ENCODE data around the gene CTU2. TPM values are rescaled to one million over a fixed set of nuclear protein-coding genes. Genes with fewer than 3 reads are reported as not detected.

Gene CTU2
- polyA plus RNA-seq, 1 donor (not counting 4 experiments of a cell fraction or from before 2014, with no cell fraction given) = 6.3 TPM

- H3K9me1 ChIP-seq (ENCODE audit: control insufficient read depth, extremely low read depth, insufficient read depth, low read length) = no peaks in the 10 kb centered on the region
- DNase-seq (ENCODE audit: low read depth, low spot score) = no peak
- dilution Hi-C loops (cut with MboI; ENCODE audit: extremely low pct_ligation_motif_present, low sequenced_read_pairs) = no loop called here
- H4K20me1 ChIP-seq (ENCODE audit: control insufficient read depth, extremely low read depth, insufficient read depth, low read length) = no peaks in the 10 kb centered on the region
- H3K4me1 ChIP-seq (ENCODE audit: control insufficient read depth, extremely low read depth, insufficient read depth, low read length) = no peaks in the 10 kb centered on the region
- H3K9me3 ChIP-seq (ENCODE audit: control insufficient read depth, low read depth, low read length) = no peaks in the 10 kb centered on the region
- no peak overlapping the region for H3K27ac ChIP-seq (ENCODE audit: control insufficient read depth, insufficient read depth, low read length)
- H3K27me3 ChIP-seq (ENCODE audit: control insufficient read depth, extremely low read depth, insufficient read depth, low read length) = no peaks in the 10 kb centered on the region
- TF ChIP-seq CTCF (optimal IDR thresholded peaks at IDR 0.05 in 1 of 3, IDR thresholded peaks at IDR 0.05 in 1 of 3, conservative IDR thresholded peaks at IDR 0.05 in 1 of 3; ENCODE audit: extremely low read depth in 1 of 3, insufficient read depth in 2 of 3, low read length in 3 of 3) (no peak), EZH2 (IDR thresholded peaks at IDR 0.05; ENCODE audit: low read length) (no peak)
- H3K4me2 ChIP-seq (ENCODE audit: control insufficient read depth, extremely low read depth, insufficient read depth, low read depth, low read length) = no peak overlapping the region
- H3K79me2 ChIP-seq (ENCODE audit: control insufficient read depth, insufficient read depth, low read length) = no peaks in the 10 kb centered on the region
- no peak for FAIRE-seq
- H3K9ac ChIP-seq (ENCODE audit: control insufficient read depth, extremely low read depth, insufficient read depth, low read length) = no peak overlapping the region
- no peak overlapping the region for H2AFZ ChIP-seq (ENCODE audit: control insufficient read depth, low read length)
- peaks cover 44 to 62% of the 10 kb centered on the region in 2 experiments for H3K36me3 ChIP-seq (ENCODE audit: control insufficient read depth in 2 of 2, extremely low read depth in 1 of 2, insufficient read depth in 2 of 2, low read length in 2 of 2)
- no peak overlapping the region for H3K4me3 ChIP-seq (ENCODE audit: control insufficient read depth in 2 of 3, extremely low read depth in 1 of 3, insufficient read depth in 2 of 3, low read depth in 1 of 3, low read length in 3 of 3)
Measured at GRCh38 chr16:88723507-88723887, 17.2 kb downstream of the CTU2 start.

GRCh38 chr16:88723911-88724310 lies 17.6 kb downstream of the CTU2 start:
- no peaks in the 10 kb centered on the region for H3K9me3 ChIP-seq (ENCODE audit: control insufficient read depth, low read depth, low read length)
- H3K27me3 ChIP-seq (ENCODE audit: control insufficient read depth, extremely low read depth, insufficient read depth, low read length) = no peaks in the 10 kb centered on the region
- H3K79me2 ChIP-seq (ENCODE audit: control insufficient read depth, insufficient read depth, low read length) = no peaks in the 10 kb centered on the region
- H3K36me3 ChIP-seq (ENCODE audit: control insufficient read depth in 2 of 2, extremely low read depth in 1 of 2, insufficient read depth in 2 of 2, low read length in 2 of 2) = peaks cover 40 to 58% of the 10 kb centered on the region in 2 experiments
- no peak overlapping the region for H3K4me2 ChIP-seq (ENCODE audit: control insufficient read depth, extremely low read depth, insufficient read depth, low read depth, low read length)
- H3K9me1 ChIP-seq (ENCODE audit: control insufficient read depth, extremely low read depth, insufficient read depth, low read length) = no peaks in the 10 kb centered on the region
- DNase-seq (ENCODE audit: low read depth, low spot score) (no peak), FAIRE-seq (no peak)
- H3K4me1 ChIP-seq (ENCODE audit: control insufficient read depth, extremely low read depth, insufficient read depth, low read length) = no peaks in the 10 kb centered on the region
- H2AFZ ChIP-seq (ENCODE audit: control insufficient read depth, low read length) = no peak overlapping the region
- no peak overlapping the region for H3K27ac ChIP-seq (ENCODE audit: control insufficient read depth, insufficient read depth, low read length)
- H3K9ac ChIP-seq (ENCODE audit: control insufficient read depth, extremely low read depth, insufficient read depth, low read length) = no peak overlapping the region
- H4K20me1 ChIP-seq (ENCODE audit: control insufficient read depth, extremely low read depth, insufficient read depth, low read length) = no peaks in the 10 kb centered on the region
- dilution Hi-C loops (cut with MboI; ENCODE audit: extremely low pct_ligation_motif_present, low sequenced_read_pairs) = no loop called here
- TF ChIP-seq CTCF (optimal IDR thresholded peaks at IDR 0.05 in 1 of 3, IDR thresholded peaks at IDR 0.05 in 1 of 3, conservative IDR thresholded peaks at IDR 0.05 in 1 of 3; ENCODE audit: extremely low read depth in 1 of 3, insufficient read depth in 2 of 3, low read length in 3 of 3) (no peak), EZH2 (IDR thresholded peaks at IDR 0.05; ENCODE audit: low read length) (no peak)
- H3K4me3 ChIP-seq (ENCODE audit: control insufficient read depth in 2 of 3, extremely low read depth in 1 of 3, insufficient read depth in 2 of 3, low read depth in 1 of 3, low read length in 3 of 3) = no peak overlapping the region

Data from keratinocyte (primary cell).